GF-D8 (cell line): ENCODE data around the gene RYR3.
"Not testable (repeated sequence)": the region's sequence is repeated elsewhere in the genome, so short reads cannot be mapped to it uniquely, and the experiment has no call there.

ENCODE experiments used
- DNase-seq: peaks from one replicate; lab custom pipeline; 2025; lab: John Stamatoyannopoulos, UW

The RYR3 gene

DNA sequence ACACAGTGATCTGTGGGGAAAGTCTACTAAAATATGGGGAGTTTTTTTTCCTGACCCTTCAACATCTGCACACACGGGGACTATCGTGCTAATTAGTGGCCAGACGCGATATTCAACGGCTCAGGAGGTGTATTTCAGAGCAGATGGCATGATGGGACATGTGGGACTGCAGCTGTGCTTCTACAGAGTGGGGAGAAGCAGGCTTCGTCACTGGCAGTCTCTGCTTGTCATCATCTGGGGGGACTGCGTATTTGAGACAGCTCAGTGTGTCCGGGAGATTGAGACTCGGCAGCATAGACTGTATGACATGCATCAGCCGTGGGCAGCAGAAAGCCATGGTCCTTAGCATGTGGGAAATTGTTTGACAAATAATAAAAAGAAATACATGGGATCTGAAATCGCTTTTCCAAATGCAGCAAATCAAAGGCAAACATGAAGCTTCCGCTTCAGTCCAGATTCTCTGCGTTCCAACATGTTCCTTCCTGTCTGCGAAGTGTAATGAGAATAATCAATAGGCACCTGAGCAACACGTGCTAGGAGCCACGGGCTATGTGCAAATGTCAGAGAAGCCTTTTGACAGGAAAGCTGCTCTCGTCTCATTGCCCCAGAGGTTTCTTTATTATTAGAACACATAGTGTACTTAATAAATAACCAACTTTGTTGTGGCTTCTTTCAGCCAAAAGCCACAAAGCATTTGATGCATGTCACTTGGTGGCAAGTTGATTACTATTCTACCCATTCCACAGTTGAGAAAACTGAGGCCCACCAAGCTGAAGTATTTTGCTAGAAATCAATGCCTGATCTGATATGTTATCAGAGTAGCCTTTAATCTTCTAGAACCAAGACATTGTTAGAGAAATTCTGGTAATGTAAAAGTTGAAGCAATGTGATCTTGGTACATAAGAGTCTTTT, 276.3 kb downstream of the RYR3 start:
- no peak for DNase-seq

DNA sequence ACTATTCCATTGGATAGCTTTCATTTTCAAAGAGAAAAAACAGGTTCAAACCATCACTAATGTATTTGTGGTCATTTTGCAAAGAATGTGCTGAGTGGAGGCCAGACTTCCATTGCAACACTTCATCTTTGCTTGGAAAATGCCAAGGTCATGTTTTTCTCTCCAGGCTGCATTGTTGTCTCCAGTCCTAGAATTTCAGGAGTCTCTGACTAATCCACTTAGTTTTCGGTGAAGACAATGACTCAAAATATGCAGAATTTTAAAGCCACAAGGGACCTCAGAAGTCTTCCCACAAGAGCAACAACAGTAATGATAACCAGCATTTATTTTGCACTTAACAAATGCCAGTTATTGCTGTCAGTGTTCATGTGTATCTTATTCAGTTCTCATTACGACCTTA, 277.0 kb downstream of the RYR3 start:
- DNase-seq: no peak

DNA sequence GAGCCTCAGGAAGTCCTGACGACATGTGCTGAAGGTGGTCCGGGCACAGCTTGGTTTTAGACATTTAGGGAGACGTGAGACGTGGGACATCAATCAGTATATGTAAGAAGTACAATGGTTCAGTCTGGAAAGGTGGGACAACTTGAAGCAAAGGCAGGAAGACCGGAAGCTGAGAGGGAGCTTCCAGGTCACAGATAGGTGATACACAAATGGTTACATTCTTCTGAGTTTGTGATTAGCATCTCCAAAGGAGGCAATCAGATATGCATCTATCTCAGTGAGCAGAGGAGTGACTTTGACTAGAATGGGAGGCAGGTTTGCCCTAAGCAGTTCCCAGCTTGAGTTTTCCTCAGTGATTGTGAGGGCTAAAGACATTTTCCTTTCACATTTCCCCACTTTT, 282.1 kb downstream of the RYR3 start:
- no peak for DNase-seq

DNA sequence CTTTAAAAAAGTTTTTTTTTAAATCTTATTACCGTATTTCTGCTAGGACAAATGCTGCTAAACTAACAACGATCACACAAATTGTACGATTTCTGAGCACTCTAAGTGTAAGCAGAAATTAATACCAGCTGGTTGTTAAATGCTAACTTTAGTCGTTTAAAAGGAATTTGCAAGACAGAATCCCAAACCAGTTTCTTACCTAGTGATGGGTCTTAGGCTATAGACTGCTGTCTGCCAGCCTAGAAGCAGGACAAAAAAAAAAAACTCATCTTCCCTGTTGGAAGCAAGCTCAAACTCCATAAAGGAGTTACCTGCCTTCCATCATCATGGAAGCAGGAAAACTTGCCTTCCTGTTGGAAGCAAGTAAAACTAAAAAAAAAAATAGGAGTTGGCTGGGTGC, 287.6 kb downstream of the RYR3 start:
- not testable (repeated sequence) for DNase-seq

DNA sequence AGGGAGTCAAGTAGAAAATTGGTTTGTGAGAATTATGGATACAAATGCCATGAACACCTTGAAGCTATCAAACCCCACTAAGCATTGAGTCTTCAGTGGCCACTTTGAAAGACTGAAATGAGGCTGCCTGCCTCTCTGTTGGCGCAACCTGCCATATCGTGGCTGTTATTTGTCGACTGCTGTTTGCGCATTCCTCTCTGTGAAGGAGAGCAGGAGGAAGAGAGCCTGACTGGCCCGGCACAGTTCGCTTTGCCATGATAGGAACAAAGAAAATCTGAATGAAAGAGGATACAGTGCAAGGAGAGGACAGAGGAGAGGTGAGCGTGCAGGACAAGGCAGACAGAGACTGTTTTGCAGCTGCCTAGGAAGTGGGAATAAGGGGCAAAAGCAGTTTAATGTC, 289.4 kb downstream of the RYR3 start:
- DNase-seq: no peak

DNA sequence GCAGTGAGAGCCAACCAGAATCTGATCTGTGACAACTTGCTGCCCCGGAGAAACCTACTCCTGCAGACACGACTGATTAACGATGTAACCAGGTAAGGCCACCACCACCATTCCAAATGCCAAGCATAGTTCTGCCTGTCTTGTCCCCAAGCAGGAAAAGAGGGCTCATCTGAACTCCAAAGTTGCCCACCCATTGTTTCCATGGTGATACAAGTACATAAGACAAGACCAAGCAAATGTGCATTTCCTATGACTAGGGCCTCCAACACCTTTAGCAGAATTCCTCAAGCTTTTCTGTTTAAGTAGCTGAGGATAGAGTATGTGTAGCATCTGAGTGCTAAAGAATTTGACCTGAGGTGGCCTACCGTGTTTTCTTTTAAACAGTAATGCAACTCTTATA, 290.7 kb downstream of the RYR3 start:
- no peak for DNase-seq

DNA sequence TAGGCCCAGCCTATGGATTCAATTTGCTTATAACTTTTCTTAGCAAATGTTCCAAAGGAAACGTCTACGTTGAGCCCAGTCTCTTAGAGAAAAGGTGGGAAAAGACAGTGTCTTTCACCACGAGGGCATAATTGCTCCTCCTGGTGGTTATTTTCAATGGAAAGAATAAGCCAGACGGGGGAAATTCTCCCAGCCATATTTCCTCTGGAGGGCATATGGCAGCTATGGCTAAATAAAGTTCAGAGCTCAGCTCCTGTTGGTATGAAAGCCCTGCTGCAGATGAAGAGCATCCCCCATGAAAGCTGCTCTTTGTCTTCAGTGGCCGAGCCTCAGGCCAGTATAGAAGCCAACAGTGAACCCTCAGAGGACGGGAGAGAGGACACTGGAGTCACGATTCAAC, 297.9 kb downstream of the RYR3 start:
- DNase-seq: no peak

DNA sequence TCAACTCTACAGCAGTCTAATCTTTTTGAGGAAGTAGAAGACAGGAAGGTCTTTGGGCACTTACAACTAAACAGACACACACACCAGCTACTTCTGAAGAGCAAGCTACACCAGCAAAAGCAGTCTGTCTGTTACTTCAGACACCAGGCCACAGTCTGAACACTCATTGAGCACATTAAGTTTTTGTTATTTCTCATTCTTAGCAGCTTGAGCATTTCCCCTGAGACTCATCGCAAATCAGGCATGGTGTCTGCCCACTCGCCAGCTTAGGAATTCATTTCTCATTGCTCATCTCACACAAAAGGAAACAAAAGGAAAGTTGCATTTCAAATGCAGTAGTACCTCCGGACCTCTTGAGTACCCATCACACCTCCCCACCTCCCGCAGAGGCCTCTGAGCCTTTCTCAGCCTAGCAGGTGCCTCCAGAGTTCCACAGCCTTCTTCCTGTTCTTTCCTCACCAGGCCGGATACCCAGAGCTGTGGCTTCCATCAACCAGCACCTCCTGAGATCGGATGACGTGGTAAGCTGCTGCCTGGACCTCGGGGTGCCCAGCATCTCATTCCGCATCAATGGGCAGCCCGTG, 302.0 kb downstream of the RYR3 start:
- no peak for DNase-seq

DNA sequence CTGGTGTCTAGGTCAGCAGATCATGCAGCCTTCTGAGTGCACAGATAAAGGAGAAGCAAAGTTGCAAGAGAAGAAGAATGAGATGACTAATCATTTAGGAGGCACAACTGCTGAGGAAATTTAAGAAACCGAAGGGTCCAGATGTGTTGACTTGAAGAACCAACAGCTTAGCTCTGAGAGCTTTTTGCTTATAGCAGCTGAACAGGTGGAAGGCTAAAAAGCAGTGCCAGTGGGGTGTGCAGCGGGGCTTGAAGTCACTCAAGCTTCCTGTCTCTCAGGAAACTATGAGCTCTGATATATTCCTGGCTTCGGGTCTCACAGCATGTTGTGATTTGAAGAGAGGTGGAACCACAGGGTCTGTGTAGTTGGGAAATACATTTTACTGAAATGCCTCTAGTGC, 305.7 kb downstream of the RYR3 start:
- no peak for DNase-seq

DNA sequence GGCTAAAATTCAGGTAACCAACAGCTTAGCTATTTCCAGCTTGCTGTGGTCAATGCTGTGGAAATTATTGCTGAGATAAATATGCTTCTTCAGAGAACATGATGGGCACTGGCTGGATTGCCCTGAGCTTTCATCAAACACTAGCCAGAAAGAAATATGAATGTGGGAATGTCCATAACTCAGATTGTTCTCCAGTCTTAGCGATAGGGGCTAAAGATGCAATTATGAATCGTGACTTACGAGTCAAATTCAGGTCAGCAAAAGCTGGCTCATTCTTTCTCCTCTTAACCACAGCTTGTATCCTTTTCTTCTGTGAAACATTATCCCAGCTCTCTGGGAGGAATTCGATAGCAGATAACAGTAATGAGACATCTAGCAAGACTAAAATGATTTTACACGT, 307.6 kb downstream of the RYR3 start:
- no peak for DNase-seq

DNA sequence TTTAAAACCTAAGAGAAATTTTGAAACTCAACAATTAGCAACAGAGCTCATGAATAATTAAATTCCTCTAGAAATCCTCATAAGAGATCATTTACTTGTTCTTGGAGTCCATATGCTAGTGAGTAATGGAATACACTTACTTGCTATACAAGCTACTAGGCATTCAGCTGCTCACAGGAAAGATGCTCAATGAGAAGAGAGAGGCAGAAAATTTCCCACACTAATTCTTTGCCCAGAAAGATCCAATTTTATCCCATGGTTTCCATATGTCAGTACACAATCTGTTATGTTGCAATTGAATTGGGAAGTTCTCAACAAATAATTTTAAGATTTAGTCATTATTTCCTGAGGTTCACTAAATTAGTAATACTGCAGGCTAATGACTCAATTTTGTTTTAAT, 310.4 kb downstream of the RYR3 start:
- DNase-seq: no peak

DNA sequence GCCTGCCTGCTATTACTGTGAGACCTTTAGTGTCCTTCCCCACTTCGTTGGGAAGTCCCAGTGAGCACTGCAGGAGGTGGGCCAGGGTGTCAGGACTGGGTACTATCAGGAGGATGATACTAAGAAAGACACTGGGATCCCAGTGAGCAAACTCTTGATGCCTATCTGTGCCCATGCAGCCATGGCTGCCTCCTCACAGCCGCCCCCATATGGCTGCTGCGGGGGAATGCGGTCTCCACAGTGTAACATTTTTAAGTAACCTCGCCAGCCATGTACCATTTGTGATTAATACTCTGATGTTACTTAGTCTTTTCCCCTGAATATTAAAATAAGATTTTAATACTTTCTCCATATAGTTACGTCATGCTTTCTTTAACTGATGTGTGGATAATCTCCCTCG, 312.2 kb downstream of the RYR3 start:
- DNase-seq: no peak

DNA sequence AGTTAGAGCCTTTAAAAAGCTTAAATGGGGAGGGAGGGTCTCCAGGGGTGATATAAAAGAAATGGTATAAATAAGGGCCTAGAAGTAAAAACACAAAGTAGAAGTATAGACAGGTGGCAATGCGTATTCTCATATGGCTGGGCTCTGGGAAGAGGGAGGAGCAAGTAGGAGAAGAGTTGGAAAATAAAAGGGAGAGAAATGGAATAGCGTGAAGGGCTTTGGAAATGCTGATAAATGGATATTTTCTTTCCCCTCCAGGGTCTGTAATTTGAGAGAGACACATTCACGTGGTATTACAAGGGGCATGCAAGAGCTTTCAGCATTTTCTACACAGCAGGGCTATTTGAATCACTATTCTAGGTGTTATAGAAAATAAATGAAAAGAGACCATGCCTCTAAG, 313.7 kb downstream of the RYR3 start:
- no peak for DNase-seq

DNA sequence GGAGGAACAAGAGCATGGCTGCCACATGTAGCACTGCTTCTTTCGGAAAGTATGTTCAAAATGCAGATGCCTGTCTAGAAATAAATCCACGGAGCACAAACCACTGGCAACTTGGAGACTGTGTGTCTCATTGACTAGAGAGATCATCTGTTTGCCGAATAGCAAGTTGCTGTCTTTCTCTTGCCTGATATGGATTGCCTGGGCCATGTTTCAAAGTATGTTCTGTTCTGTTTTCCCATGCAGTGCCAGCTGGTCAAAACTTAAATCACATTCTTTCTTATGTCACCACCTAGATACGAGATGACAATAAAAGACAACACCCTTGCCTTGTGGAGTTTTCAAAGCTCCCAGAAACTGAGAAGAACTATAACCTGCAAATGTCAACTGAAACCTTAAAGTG, 318.9 kb downstream of the RYR3 start:
- no peak for DNase-seq

DNA sequence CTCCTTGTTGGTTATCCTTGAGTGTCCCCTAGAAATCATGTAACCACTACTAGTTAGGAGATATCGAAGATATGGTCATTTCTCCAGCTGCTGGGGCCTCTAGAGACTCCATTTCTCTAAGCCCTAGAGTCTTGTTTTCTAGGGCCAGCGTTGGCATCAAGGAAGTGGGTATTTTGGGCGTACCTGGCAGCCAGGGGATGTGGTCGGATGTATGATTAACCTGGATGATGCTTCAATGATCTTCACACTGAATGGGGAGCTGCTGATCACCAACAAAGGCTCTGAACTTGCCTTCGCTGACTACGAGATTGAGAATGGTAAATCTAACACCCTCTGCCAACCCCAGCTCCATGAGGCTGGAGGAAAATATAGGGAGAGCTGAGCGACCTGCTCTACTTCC, 325.5 kb downstream of the RYR3 start:
- no peak for DNase-seq

DNA sequence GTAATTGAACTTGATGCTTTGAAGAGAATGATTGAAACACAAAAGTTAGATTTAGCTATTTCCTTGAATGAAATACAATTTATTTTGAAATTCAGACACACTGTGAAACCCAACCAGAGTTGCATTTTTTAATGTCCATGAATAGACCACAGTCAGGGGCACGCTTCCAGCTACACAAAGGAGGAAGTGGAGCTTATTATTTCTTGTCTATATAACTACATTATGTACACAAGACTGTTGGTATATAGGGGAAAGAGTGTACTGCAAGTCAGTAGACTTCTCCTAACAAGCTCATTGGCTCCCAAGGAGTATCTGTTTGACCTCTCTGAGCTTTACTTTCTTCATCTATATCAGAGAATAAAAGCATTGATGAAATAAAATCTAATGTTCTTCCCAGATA, 326.2 kb downstream of the RYR3 start:
- DNase-seq: no peak

DNA sequence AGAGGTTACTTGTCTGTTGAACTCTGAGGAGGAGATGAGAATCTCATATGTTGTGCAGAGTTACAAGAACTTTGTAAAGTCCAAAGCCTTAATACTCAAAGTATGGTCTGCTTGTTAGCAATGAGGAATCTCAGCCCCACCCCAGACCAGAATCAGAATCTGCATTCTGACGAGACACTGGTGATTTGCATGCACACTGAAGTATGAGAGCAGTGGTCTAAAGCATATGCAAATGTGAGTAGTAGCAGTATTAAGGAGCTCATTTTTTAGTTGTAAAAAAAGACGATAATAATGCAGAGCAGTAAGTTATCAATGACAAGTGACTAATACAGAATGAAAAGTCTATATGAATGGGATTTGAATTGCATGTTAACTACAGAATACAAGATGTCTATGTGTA, 327.7 kb downstream of the RYR3 start:
- no peak for DNase-seq

DNA sequence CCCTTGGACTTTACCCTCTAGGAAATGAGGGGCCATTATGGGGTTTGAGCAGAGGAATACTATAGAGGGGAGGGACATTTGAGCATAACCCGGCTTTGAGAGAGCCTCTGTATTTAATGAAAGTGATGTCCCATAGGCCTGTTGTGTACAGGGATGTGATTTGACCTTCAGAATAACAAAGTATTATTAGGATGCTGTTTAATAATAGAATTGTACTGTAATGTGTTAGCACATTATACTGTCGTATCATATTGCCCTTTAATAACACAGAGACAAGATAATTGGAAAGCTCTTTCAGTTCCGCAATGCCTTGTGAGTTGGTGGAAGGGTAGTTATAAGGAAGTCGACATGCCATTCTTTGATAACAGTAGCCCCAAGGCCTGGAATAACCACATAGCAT, 328.3 kb downstream of the RYR3 start:
- no peak for DNase-seq

DNA sequence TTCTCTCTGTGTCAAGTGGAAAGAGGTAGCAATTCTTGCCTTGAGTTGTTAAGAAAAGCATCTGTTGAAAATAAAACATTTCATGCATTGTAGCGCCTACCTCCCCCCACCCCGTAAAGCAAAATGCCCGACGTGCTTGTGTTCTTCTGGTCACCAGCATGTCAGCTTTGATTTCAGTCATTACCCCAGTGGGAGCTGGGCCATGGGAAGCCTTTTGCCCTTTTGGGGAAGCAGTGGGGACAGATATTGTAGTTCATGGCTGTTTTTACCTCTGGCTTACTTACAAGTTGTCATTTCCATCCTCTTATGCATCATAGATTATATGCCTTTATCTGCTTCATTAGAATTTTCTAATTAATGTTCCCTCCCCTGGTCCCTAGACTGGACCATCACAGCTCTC, 328.7 kb downstream of the RYR3 start:
- no peak for DNase-seq

DNA sequence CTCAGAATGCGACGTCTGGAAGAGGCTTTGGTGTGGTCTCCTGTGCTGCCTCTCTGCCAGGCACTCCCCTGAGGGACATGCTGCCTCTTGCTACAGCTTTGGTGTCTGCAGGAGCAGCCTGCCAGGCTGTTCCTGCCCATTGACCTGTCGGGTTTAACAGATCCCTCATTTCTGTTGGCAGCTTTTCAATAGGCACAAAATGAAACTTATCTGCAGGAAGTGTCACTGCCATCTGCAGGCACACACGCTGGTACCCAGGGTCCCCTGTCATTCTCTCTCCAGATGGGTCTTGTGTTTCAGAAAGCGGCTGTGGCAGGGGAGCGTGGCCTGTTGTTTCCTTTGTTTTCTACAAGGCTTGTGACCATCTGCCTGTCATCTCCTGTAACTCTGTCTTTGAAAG, 329.2 kb downstream of the RYR3 start:
- DNase-seq: no peak

DNA sequence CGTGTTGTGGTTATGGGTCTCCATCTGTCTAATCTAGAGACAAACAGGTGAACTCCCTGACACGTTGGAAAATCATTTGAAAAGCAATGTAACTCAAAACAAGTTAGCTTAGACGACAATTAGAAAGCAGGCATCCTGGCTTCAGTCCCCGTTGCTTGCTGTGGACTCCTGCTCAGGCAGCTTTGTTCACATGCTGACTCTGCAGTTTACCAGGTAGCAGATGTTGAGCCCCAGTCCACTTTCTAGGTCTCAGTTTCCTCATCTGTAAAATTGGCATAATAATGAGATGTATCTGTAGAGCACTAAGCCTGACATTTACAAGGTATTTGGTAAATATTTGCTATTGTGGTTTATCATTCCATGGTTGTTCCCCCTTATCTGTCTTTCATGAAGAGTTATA, 330.3 kb downstream of the RYR3 start:
- no peak for DNase-seq

DNA sequence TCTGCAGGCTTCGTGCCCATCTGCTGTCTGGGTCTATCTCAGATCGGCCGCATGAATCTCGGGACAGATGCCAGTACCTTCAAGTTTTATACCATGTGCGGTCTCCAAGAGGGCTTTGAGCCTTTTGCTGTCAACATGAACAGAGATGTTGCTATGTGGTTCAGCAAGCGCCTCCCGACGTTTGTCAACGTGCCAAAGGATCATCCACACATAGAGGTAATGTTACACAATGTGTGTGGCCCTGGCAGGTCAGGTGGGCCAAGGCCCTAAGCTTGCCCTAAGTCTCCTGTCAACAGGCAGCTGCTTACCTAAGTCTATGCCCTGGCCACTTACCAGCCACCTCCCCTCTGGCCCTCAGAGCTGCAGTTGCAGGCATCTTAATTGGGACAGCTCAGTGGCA, 333.5 kb downstream of the RYR3 start:
- DNase-seq: no peak

DNA sequence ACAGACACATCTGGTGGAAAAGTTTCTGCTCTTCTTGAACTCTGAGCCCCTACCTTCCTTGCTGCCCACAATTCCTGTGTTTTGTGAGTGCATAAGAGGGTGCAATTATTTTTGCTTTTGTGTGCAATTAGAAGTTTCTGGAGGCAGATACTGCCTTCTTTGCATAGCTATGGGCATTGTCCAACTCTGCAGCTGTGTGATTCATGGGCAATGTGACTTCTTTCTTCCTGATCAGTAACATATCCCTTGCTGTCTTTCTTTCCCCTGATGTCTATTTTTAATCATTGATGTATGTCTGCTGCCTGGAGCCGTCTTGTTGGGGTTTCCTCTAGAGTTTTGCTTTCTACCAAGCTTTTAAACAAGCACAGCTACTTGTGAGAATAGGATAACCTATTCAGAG, 336.0 kb downstream of the RYR3 start:
- no peak for DNase-seq
